Tibial artery (tissue), 4 donors: Measurements from ENCODE around the gene CEP55.

ENCODE experiments used
- DNase-seq, 2 donors: peaks; one replicate each; pipeline ENCODE4 v3.0.0-alpha.2; 2019
- H3K27ac ChIP-seq, 2 donors: fragments of 200-600 bp; sonication (generic) in 1 of 2; 1 replicate in 1 of 2; 2 replicates in 1 of 2; pipeline ENCODE4 v1.5.1; 2018 to 2019; ENCODE audit warnings: mild to moderate bottlenecking in 1 of 2
- H3K27me3 ChIP-seq, 2 donors: fragments of 200-600 bp; sonication (generic) in 1 of 2; one replicate each; pipeline versions ENCODE4 v1.5.1 to v1.6.0; 2016 to 2019
- H3K36me3 ChIP-seq, 3 donors: fragments of 200-600 bp; sonication (generic) in 2 of 3; one replicate each; pipeline ENCODE4 v1.5.1; 2016 to 2019; ENCODE audit warnings: mild to moderate bottlenecking in 2 of 3
- H3K4me1 ChIP-seq, 4 donors: fragments of 200-600 bp; sonication (generic) in 2 of 4; 1 replicate in 3 of 4; 2 replicates in 1 of 4; pipeline ENCODE4 v1.5.1; 2016 to 2019
- H3K4me3 ChIP-seq, 2 donors: fragments of 200-600 bp; sonication (generic) in 1 of 2; 1 replicate in 1 of 2; 2 replicates in 1 of 2; pipeline ENCODE4 v1.5.1; 2018 to 2019; ENCODE audit warnings: mild to moderate bottlenecking in 2 of 2
- H3K9me3 ChIP-seq, 3 donors: fragments of 200-600 bp; sonication (generic) in 1 of 3; one replicate each; pipeline ENCODE4 v1.5.1; 2016 to 2019
- CTCF ChIP-seq, 2 experiments: fragments of 200-600 bp in 1 of 2; fragments of 450-650 bp in 1 of 2; IDR thresholded peaks; one replicate each; pipeline ENCODE4 v1.5.1; 2017 to 2019; ENCODE audit warnings: antibody characterized with exemption in 2 of 2, mild to moderate bottlenecking in 1 of 2, moderate library complexity in 1 of 2
- intact Hi-C: fragments of 100-400 bp; cut with DNase I; formaldehyde crosslinking; loops from one replicate; pipeline ENCODE4 v1.15.0; 2023; ENCODE audit warnings: low total_unique reads

Gene CEP55

GRCh38 chr10:93573924-93574323 is 77.5 kb downstream of the CEP55 start:
- no peaks in the 10 kb centered on the region for H3K36me3 ChIP-seq
- no peak overlapping the region for H3K4me3 ChIP-seq
- H3K27me3 ChIP-seq, result peaks cover 0 to 11% of the 10 kb centered on the region in 2 donors
- H3K9me3 ChIP-seq, result no peaks in the 10 kb centered on the region
- no peak for DNase-seq
- intact Hi-C loops, result no loop called here
- H3K27ac ChIP-seq, result no peak overlapping the region
- TF ChIP-seq CTCF (IDR thresholded peaks at IDR 0.05), result no peak
- H3K4me1 ChIP-seq, result no peaks in the 10 kb centered on the region

DNA sequence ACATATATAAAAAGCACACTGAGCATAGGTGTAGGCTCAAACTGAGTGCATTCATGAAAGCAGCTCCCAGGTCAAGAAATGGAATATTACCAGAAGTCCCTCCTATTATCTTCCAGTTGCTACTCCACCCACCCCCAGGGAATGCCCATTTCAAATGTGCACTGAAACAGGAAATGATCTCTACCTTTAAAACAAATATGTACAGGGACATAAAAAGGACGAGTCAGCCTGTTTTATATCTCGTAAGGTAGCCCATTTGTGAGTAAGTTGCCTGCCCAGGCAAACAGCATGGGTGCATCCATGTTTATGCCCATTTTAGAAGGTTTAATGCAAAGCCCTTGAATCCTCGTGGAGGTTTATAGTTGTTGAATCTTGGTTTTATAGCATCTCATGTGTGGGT is 80.5 kb downstream of the CEP55 start:
- intact Hi-C loops, result no loop called here
- Histone ChIP-seq H3K27me3 (peaks cover 0 to 7% of the 10 kb centered on the region in 2 donors), H3K36me3 (no peaks in the 10 kb centered on the region), H3K27ac (no peak overlapping the region), H3K9me3 (peaks cover 0 to 6% (median 0%) of the 10 kb centered on the region in 3 donors), H3K4me3 (no peak overlapping the region), H3K4me1 (no peaks in the 10 kb centered on the region)
- TF ChIP-seq CTCF (IDR thresholded peaks at IDR 0.05), result no peak
- DNase-seq, result no peak

GRCh38 chr10:93577565-93577964 is 81.2 kb downstream of the CEP55 start:
- Histone ChIP-seq H3K27ac (no peak overlapping the region), H3K4me1 (no peaks in the 10 kb centered on the region), H3K9me3 (peaks cover 0 to 6% (median 0%) of the 10 kb centered on the region in 3 donors), H3K4me3 (no peak overlapping the region), H3K27me3 (peaks cover 0 to 7% of the 10 kb centered on the region in 2 donors), H3K36me3 (no peaks in the 10 kb centered on the region)
- DNase-seq, result no peak
- intact Hi-C loops, result no loop called here
- TF ChIP-seq CTCF (IDR thresholded peaks at IDR 0.05), result no peak
